Islet precursor cell (in vitro differentiated cells): ENCODE results near the gene TMEM151B.
"Not testable (repeated sequence)": the region's sequence is repeated elsewhere in the genome, so short reads cannot be mapped to it uniquely, and the experiment has no call there.

Source experiments
- DNase-seq: peaks from one replicate; pipeline ENCODE4 v3.0.0-alpha.2; 2018

The TMEM151B gene

GRCh38 chr6:44339763-44340625 lies 69.7 kb downstream of the TMEM151B start:
- DNase-seq = no peak

DNA sequence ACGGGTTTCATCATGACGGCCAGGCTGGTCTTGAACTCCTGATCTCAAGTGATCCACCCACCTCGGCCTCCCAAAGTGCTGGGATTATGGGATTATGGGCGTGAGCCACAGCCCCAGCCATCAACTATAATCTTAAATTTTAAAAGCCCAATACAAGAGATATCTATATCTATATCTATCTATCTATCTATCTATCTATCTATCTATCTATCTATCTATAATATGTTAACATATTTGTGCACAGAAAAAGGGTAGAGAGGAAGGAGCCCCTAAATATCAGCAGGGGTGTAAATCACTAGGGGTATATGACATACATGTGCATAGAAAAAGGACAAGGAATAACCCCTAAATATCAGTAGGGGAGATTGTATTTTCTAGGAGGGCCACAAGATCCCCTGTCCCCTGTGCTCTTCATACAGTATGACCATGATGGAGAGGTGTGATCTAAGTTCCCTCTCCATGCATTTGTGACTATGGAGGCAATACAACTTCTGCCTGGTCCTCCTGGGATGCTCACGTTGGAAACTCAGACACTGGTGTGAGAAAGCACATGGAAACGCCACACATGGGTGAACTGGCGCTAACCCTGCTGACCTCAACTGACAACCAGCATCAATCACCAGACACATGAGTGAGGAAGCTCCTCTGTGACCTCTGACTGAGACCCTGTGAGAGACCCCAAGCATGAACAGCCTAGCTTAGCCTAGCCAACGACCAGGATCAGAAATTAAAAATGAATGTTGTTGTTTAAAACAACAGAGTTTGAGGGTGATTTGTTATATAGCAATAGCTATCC lies 71.0 kb downstream of the TMEM151B start:
- DNase-seq = no peak

GRCh38 chr6:44342052-44342451 lies 71.8 kb downstream of the TMEM151B start:
- DNase-seq = no peak

GRCh38 chr6:44342489-44342888 lies 72.2 kb downstream of the TMEM151B start, which contains the start of gene SPATS1:
Gene SPATS1, plus strand, starts transcription at chr6:44342650. Its CDS starts 446 bp downstream, at chr6:44343096.
- peak; percentile 69 for DNase-seq

DNA sequence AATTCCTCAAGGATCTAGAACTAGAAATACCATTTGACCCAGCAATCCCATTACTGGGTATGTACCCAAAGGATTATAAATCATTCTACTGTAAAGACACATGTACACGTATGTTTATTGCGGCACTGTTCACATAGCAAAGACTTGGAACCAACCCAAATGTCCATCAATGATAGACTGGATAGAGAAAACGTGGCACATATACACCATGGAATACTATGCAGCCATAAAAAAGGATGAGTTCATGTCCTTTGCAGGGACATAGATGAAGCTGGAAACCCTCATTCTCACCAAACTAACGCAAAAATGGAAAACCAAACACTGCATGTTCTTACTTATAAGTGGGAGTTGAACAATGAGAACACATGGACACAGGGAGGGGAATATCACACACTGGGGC lies 76.6 kb downstream of the TMEM151B start:
- DNase-seq = not testable (repeated sequence)

DNA sequence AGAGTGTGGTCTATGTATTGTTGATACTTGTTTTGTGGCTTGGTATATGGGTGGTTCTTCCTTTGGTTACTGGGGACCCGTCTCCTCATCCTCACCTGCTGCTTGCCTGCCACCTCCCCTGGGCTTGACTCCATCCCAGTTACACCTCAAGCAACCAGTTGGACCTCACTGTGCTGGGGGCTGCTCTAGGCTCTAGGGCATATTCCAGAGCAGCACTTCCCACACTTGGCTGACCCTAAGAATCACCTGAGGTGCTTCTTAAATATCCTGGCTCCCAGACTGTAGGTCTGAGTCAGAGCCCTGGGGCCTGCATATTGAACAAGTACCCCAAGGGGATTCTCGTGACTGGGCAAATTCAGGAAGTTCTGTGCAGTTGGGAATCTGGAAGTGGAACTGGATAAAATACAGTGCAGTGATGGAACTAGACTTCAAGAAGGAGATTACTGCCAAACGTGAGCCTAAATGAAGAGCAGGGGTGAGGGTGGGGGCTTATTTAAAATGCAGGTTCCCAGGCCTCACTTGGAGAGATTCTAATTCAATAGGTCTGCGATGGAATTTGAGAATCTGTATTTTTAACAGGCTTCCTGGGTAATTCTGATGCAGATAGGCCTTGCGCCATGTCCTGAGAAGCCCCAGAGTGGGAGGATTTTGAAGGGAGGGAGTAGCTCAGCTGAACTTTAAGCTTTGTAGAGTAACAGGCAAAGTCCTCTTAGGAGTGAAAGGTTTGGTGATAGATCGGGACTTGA lies 79.8 kb downstream of the TMEM151B start:
- DNase-seq = peak; percentile 70

DNA sequence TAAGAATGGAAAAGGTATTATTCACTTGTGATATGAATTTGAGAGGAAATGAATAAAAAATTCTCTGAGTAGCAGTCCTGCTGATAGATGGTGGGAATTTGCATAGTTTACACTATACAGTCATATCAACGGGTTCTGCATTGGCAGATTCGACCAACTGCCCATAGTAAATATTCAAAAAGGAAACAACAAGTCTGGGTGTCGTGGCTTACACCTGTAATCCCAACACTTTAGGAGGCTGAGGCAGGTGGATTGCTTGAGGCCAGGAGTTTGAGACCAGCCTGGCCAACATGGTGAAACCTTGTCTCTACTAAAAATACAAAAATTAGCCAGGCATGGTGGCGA lies 80.4 kb downstream of the TMEM151B start:
- DNase-seq = not testable (repeated sequence)

GRCh38 chr6:44352259-44352658 lies 82.0 kb downstream of the TMEM151B start:
- no peak for DNase-seq

DNA sequence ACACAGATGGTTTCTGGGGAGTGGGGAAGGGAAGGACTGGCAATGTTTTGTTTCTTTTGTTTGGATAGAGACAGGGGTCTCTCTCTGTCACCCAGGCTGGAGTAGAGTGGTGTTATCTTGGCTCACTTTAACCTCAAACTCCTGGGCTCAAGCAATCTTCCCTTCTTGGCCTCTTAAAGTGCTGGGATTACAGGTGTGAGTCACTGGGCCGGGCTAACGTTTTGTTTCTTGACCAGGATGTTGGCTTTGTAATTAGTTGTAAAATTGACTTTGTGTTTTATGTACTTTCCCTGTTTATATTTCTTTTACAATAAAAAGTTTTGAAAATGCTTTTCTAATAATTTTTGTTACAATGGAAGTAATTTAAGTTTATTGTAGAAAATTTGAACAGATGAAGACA lies 83.1 kb downstream of the TMEM151B start:
- no peak for DNase-seq

DNA sequence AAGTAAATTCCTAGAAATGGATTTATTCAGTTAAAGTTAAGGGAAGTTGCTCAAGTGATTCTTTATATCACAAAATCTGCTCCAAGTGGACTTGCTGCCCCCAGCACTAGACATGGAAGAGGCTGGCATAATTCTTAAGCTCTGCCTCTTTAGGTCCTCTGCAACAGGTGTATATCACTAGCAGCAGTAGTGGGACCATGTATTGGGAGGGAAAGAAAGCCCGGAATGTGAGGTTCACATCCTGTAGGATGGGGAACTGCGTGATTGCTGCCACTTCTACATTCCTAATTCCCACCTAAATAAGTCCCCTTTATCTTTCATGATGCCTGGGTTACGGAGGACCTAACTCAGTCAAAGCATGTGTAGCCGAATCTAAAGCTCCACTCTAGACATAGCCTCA lies 85.4 kb downstream of the TMEM151B start:
- DNase-seq = no peak

GRCh38 chr6:44356487-44356886 lies 86.2 kb downstream of the TMEM151B start:
- DNase-seq = no peak
